Measurements from ENCODE around the gene SF3B3.

GRCh38 chr16:70608521-70608920 lies 84.9 kb downstream of the SF3B3 start:
- no peak for TF ChIP-seq CTCF (IDR thresholded peaks at IDR 0.05)
- no peak for TF ChIP-seq EP300 (IDR thresholded peaks at IDR 0.05)
